GM23338 (cell line): ENCODE results near the gene TMEM158. TPM values are rescaled to one million over a fixed set of nuclear protein-coding genes. Genes with fewer than 3 reads are reported as not detected.

Source experiments
- ATAC-seq: fragments of 200-7000 bp; cut with Tn5 transposase; 3 replicates; pipeline ENCODE4 v1.9.1; 2020
- DNase-seq: peaks from one replicate; pipeline ENCODE4 v3.0.0-alpha.2; 2015; ENCODE audit warnings: low spot score
- H2AFZ ChIP-seq: fragments of 200-600 bp; sonication (generic); 2 replicates; pipeline ENCODE4 v1.8.0; 2016; ENCODE audit warnings: antibody characterized with exemption, mild to moderate bottlenecking, moderate library complexity
- H3F3A ChIP-seq: fragments of 200-600 bp; sonication (generic); replicated peaks from 2 replicates; pipeline ENCODE4 v1.8.0; 2017; ENCODE audit warnings: antibody characterized with exemption, mixed run types, low read depth
- H3K27ac ChIP-seq: fragments of 200-600 bp; sonication (generic); 2 replicates; pipeline ENCODE4 v1.6.1; 2016; ENCODE audit warnings: low read depth
- H3K27me3 ChIP-seq: fragments of 200-600 bp; sonication (generic); 2 replicates; pipeline ENCODE4 v1.8.0; 2016; ENCODE audit warnings: mild to moderate bottlenecking, mixed run types, moderate library complexity; ENCODE audit not compliant: insufficient read depth
- H3K36me3 ChIP-seq: fragments of 200-600 bp; sonication (generic); 2 replicates; pipeline ENCODE4 v1.8.0; 2016; ENCODE audit warnings: mild to moderate bottlenecking; ENCODE audit not compliant: insufficient read depth
- H3K4me1 ChIP-seq: fragments of 200-600 bp; sonication (generic); 2 replicates; pipeline ENCODE4 v1.8.0; 2016; ENCODE audit warnings: mild to moderate bottlenecking, moderate library complexity; ENCODE audit not compliant: insufficient read depth
- H3K4me2 ChIP-seq: fragments of 200-600 bp; sonication (generic); 2 replicates; pipeline ENCODE4 v1.7.1; 2017; ENCODE audit warnings: mixed run types
- H3K4me3 ChIP-seq: fragments of 200-600 bp; sonication (generic); 2 replicates; pipeline ENCODE4 v1.6.1; 2016; ENCODE audit warnings: mixed run types
- H3K79me2 ChIP-seq: fragments of 200-600 bp; sonication (generic); replicated peaks from 2 replicates; pipeline ENCODE4 v1.8.0; 2017; ENCODE audit warnings: mild to moderate bottlenecking; ENCODE audit not compliant: insufficient read depth
- H3K9me2 ChIP-seq: fragments of 200-600 bp; sonication (generic); 2 replicates; pipeline ENCODE4 v1.8.0; 2017; ENCODE audit not compliant: insufficient read depth
- H4K20me1 ChIP-seq: fragments of 200-600 bp; sonication (generic); replicated peaks from 2 replicates; pipeline ENCODE4 v1.8.0; 2017; ENCODE audit warnings: mild to moderate bottlenecking; ENCODE audit not compliant: insufficient read depth
- H3K27ac Mint-ChIP-seq: 2 replicates; pipeline ENCODE4 v1.8.0; 2020; ENCODE audit warnings: inconsistent platforms, mild to moderate bottlenecking, moderate library complexity, mixed read lengths
- H3K27me3 Mint-ChIP-seq: 3 replicates; pipeline ENCODE4 v1.8.0; 2022; ENCODE audit warnings: low read depth, mild to moderate bottlenecking, moderate library complexity, mixed read lengths, inconsistent platforms; ENCODE audit not compliant: insufficient read depth, poor library complexity
- H3K36me3 Mint-ChIP-seq: 3 replicates; pipeline ENCODE4 v1.8.0; 2021; ENCODE audit warnings: low read depth, mild to moderate bottlenecking, inconsistent platforms, moderate library complexity, mixed read lengths
- H3K4me1 Mint-ChIP-seq: 3 replicates; pipeline ENCODE4 v1.8.0; 2020; ENCODE audit warnings: mild to moderate bottlenecking, inconsistent platforms, mixed read lengths
- H3K4me3 Mint-ChIP-seq: 3 replicates; pipeline ENCODE4 v1.8.0; 2021; ENCODE audit warnings: moderate library complexity, mild to moderate bottlenecking, inconsistent platforms, mixed read lengths
- H3K9me3 Mint-ChIP-seq: 3 replicates; pipeline ENCODE4 v1.8.0; 2020; ENCODE audit warnings: moderate library complexity, mild to moderate bottlenecking, inconsistent platforms, mixed read lengths
- CREB1 ChIP-seq: fragments of 250-450 bp; sonication (Bioruptor Pico); IDR thresholded peaks from 2 replicates; pipeline ENCODE4 v1.5.0; 2020; ENCODE audit warnings: low read depth, mild to moderate bottlenecking, moderate library complexity
- CTCF ChIP-seq, 2 experiments: fragments of 200-600 bp in 1 of 2; sonication (generic) in 1 of 2; conservative IDR thresholded peaks; 2 replicates each; pipeline versions ENCODE4 v1.5.1 to v1.6.1; 2016 to 2017; ENCODE audit warnings: antibody characterized with exemption in 2 of 2, low read depth in 2 of 2, mild to moderate bottlenecking in 2 of 2, moderate library complexity in 1 of 2
- ETS1 ChIP-seq: IDR thresholded peaks from 2 replicates; pipeline ENCODE4 v1.6.1; 2016; ENCODE audit warnings: antibody characterized with exemption
- JUNB ChIP-seq: IDR thresholded peaks from one replicate; pipeline ENCODE4 v1.6.1; 2016; ENCODE audit warnings: antibody characterized with exemption; ENCODE audit not compliant: unreplicated experiment
- POLR2AphosphoS5 ChIP-seq: IDR thresholded peaks from 2 replicates; pipeline ENCODE4 v1.6.1; 2016; ENCODE audit warnings: antibody characterized with exemption, low read depth
- REST ChIP-seq: IDR thresholded peaks from one replicate; pipeline ENCODE4 v1.6.1; 2018; ENCODE audit warnings: antibody characterized with exemption; ENCODE audit not compliant: unreplicated experiment
- ZNF114 ChIP-seq: fragments of 250-450 bp; sonication (Bioruptor Pico); IDR thresholded peaks from 2 replicates; pipeline ENCODE4 v1.5.0; 2020; ENCODE audit warnings: mild to moderate bottlenecking, moderate library complexity
- ZNF331 ChIP-seq: fragments of 250-450 bp; sonication (Bioruptor Pico); IDR thresholded peaks from 2 replicates; pipeline ENCODE4 v1.5.0; 2020; ENCODE audit warnings: low read depth, mild to moderate bottlenecking, moderate library complexity
- ZNF462 ChIP-seq: fragments of 250-450 bp; sonication (Bioruptor Pico); IDR thresholded peaks from 2 replicates; pipeline ENCODE4 v1.5.0; 2020; ENCODE audit warnings: mild to moderate bottlenecking, moderate library complexity
- polyA plus RNA-seq: library from polyadenylated mRNA; unstranded; fragments of >200 nt; fragmentation: Nextera tagmentation; extraction: Ambion mirVana; gene quantifications from 2 replicates; pipeline ENCODE4 v1.2.1, GENCODE V29; 2016
- total RNA-seq: library from RNA; depleted of rRNA; stranded (reverse); fragments of >200 nt; shearing (Covaris generic); gene quantifications from 2 replicates; pipeline ENCODE4 v1.2.3, GENCODE V29; 2014

The TMEM158 gene
- total and polyA plus RNA-seq, 2 experiments from 2014 or later = 9.6 to 16.9 TPM

- TF ChIP-seq ZNF331 (CRISPR knock-in tag) (no peak), JUNB (no peak), REST (no peak), ZNF114 (CRISPR knock-in tag) (no peak), ETS1 (no peak), CREB1 (no peak), POLR2AphosphoS5 (no peak)
Observed at GRCh38 chr3:45215466-45215865, 10.6 kb downstream of the TMEM158 start (continued).

- no peaks in the 10 kb centered on the region for H3K4me1 ChIP-seq
- TF ChIP-seq ZNF462 (CRISPR knock-in tag) = no peak
- TF ChIP-seq CTCF (conservative IDR thresholded peaks at IDR 0.05; ENCODE audit: low read depth in 2 of 2) = peak in 1 of 2 experiments; percentile 16; a peak in 1 of 4 replicates
- H3K9me3 Mint-ChIP-seq = no peaks in the 10 kb centered on the region
Observed at GRCh38 chr3:45214061-45214680, 11.9 kb downstream of the TMEM158 start.

More at GRCh38 chr3:45214061-45214680, 11.9 kb downstream of the TMEM158 start:
- Histone ChIP-seq H3F3A (no peaks in the 10 kb centered on the region), H3K79me2 (no peaks in the 10 kb centered on the region), H2AFZ (peak overlapping the region; percentile 12; the same call in 1 of the 2 replicates), H3K9me2 (no peaks in the 10 kb centered on the region), H3K4me3 (no peak overlapping the region), H3K4me2 (no peak overlapping the region), H3K27ac (no peak overlapping the region), H3K27me3 (no peaks in the 10 kb centered on the region), H3K36me3 (no peaks in the 10 kb centered on the region), H4K20me1 (no peaks in the 10 kb centered on the region)
- Mint-ChIP-seq H3K4me1 (peaks cover 10% of the 10 kb centered on the region; the same call in 2 of the 3 replicates), H3K36me3 (no peaks in the 10 kb centered on the region), H3K27me3 (peaks cover 11% of the 10 kb centered on the region), H3K4me3 (no peak overlapping the region), H3K27ac (no peak overlapping the region)
- ATAC-seq = peak; percentile 20; the same call in 2 of the 3 replicates
- DNase-seq = peak; percentile 45
